Fibroblast of skin of left biceps (primary cell): Measurements from ENCODE around the gene HSD17B12.

Source experiments
- DNase-seq, 2 experiments: peaks; one replicate each; pipeline ENCODE4 v3.0.0-alpha.2; 2013; ENCODE audit warnings: low read depth in 2 of 2

The HSD17B12 gene

GRCh38 chr11:43868852-43869567 is 188.5 kb downstream of the HSD17B12 start:
- DNase-seq = peak; percentile 33 to 40

- no peak for DNase-seq
Observed at GRCh38 chr11:43871051-43871450, 190.5 kb downstream of the HSD17B12 start.

GRCh38 chr11:43872995-43873394 is 192.5 kb downstream of the HSD17B12 start:
- no peak for DNase-seq

GRCh38 chr11:43874078-43874477 is 193.5 kb downstream of the HSD17B12 start:
- no peak for DNase-seq

- DNase-seq = no peak
Observed at GRCh38 chr11:43874738-43875137, 194.2 kb downstream of the HSD17B12 start.

- no peak for DNase-seq
Observed at GRCh38 chr11:43879789-43880639, 199.5 kb downstream of the HSD17B12 start.

- DNase-seq = peak; percentile 83 to 88
Observed at GRCh38 chr11:43880640-43881159, 200.2 kb downstream of the HSD17B12 start, which contains the start of gene ALKBH3. Gene ALKBH3, plus strand, starts transcription at chr11:43880831. Its CDS starts 1,822 bp downstream, at chr11:43882653.

GRCh38 chr11:43892851-43893250 is 212.3 kb downstream of the HSD17B12 start:
- DNase-seq = no peak

- DNase-seq = no peak
Observed at GRCh38 chr11:43894546-43894945, 214.0 kb downstream of the HSD17B12 start.

- DNase-seq = no peak
Observed at GRCh38 chr11:43895601-43896000, 215.1 kb downstream of the HSD17B12 start.

- no peak for DNase-seq
Observed at GRCh38 chr11:43898574-43898973, 218.0 kb downstream of the HSD17B12 start.

GRCh38 chr11:43899094-43899493 is 218.6 kb downstream of the HSD17B12 start:
- no peak for DNase-seq

- no peak for DNase-seq
Observed at GRCh38 chr11:43901551-43901950, 221.0 kb downstream of the HSD17B12 start.

GRCh38 chr11:43903078-43903477 is 222.5 kb downstream of the HSD17B12 start:
- no peak for DNase-seq

- DNase-seq = no peak
Observed at GRCh38 chr11:43903969-43904368, 223.4 kb downstream of the HSD17B12 start.

- no peak for DNase-seq
Observed at GRCh38 chr11:43904742-43905535, 224.4 kb downstream of the HSD17B12 start.

GRCh38 chr11:43905813-43906241 is 225.3 kb downstream of the HSD17B12 start:
- DNase-seq = no peak
